NCI-H1048 (cell line): ENCODE results near the gene CRISP1.
A peak's percentile ranks its signal among the peaks of the same experiment; 100 is the strongest.
"Not testable (repeated sequence)": the region's sequence is repeated elsewhere in the genome, so short reads cannot be mapped to it uniquely, and the experiment has no call there.

Experiments used
- DNase-seq: peaks from one replicate; lab custom pipeline; 2025; lab: John Stamatoyannopoulos, UW

Gene CRISP1, protein sequence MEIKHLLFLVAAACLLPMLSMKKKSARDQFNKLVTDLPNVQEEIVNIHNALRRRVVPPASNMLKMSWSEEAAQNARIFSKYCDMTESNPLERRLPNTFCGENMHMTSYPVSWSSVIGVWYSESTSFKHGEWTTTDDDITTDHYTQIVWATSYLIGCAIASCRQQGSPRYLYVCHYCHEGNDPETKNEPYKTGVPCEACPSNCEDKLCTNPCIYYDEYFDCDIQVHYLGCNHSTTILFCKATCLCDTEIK

GRCh38 chr6:49866485-49866943, at the start of gene CRISP1:
Gene CRISP1 (minus strand): TSS chr6:49866535. CDS start chr6:49857400, 9,135 bp downstream.
- no peak for DNase-seq

- DNase-seq, result no peak
Measured at GRCh38 chr6:49915035-49915434, 48.7 kb upstream of the CRISP1 start.

- no peak for DNase-seq
Measured at GRCh38 chr6:49913636-49914375, 47.5 kb upstream of the CRISP1 start.

DNA sequence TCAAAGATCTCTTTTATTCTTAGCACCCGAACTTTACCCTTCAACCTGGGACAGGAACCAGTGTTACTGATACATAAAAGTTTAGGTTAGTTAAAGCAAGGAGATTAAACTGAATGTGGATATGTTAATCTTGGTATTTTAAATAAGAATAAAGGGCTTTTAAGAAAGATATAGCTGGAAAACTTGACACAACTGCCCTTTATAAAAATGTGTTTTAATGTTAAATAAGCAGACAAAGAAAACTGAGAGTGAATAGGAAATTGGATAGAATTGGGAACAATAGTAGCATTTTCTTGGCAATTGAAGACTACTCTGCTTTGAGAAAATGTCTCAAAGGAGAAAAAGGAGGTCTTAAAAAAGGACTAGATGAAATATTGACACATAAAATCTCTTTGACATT, 45.9 kb upstream of the CRISP1 start:
- DNase-seq, result no peak

DNA sequence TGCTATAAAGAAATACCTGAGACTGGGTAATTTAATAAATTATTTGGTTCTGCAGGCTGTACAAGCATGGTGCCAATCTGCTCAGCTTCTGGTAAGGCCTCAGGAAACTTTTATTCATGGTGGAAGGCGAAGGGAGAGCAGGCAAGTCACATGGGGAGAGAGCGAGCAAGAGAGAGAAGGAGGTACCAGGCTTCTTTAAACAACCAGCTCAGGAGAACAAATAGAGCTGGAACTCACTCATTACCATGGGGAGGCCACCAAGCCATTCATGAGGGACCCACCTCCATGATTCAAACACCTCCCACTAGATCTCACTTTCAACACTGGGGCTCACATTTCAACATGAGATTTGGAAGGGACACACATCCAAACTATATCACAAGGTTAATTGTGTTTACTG, 44.9 kb upstream of the CRISP1 start:
- DNase-seq, result no peak

- no peak for DNase-seq
Measured at GRCh38 chr6:49909563-49909962, 43.2 kb upstream of the CRISP1 start.

DNA sequence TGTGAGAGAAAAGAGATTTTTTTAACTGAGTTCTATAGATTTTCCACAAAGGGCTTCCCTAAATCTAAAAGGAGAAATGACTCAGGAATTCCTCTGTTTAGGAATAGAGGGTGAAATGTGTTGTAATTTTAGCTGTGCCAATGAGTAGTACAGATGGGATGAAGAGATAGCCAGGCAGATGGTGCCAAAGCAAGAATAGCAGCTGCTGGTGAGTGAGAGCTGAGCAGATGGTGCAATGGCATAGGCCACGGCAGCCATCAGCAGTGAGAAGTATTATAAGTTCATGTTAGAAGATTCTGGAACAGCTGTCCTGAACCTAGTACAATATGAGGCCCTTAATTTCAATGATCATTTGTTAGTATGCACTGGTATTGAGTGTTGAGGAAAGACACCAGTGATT, 40.2 kb upstream of the CRISP1 start:
- no peak for DNase-seq

DNA sequence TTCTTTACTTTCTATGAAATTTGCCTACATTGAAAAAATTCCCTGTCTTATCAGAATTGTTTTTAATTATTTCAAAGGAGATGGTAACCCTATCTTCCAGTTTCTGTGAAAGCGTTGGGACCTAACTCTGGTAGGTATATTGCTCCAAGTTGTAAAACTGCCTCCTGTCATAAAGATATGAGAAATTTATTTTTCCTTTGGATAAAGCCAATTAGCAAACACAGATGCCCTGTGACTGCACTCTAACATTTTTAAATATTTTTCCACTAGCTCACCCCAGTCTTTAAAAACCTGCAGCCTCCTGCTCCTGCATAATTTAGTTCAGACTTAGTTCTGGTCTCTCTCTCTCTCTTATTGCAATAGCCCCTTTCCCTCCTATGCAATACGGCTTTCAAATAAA, 39.0 kb upstream of the CRISP1 start:
- no peak for DNase-seq

- no peak for DNase-seq
Measured at GRCh38 chr6:49902856-49903255, 36.5 kb upstream of the CRISP1 start.

DNA sequence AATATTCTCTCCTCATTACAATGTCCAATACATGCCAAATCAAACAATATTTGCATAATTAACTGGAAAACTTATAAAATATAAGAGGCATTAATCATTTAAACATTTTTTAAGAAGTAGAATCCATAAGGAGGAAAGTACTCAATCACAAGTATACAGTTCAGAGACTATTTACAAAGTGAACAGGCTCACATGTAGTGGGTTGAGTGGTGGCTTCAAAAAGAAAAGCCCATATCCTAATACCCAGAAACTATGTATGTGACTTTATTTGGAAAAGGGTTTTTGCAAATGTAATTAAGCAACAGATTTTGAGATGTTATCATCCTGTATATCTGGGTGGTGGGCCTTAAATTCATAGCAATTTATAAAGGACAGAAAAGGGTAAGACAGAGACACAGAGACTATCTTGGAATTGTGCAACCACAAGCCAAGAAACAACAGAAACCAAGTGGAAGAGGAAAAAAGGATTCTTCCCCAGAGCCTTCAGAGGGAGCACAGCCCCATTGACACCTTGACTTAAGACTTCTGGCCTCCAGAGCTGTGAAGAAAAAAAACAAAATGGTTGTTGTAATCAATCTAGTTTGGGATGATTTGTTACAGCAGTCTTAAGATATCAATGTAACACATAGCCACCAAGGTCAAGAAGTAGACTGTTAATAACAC, 32.7 kb upstream of the CRISP1 start:
- DNase-seq, result no peak

GRCh38 chr6:49895553-49895952, 29.2 kb upstream of the CRISP1 start:
- not testable (repeated sequence) for DNase-seq

GRCh38 chr6:49892280-49892679, 25.9 kb upstream of the CRISP1 start:
- DNase-seq, result no peak

- no peak for DNase-seq
Measured at GRCh38 chr6:49890988-49891387, 24.7 kb upstream of the CRISP1 start.

DNA sequence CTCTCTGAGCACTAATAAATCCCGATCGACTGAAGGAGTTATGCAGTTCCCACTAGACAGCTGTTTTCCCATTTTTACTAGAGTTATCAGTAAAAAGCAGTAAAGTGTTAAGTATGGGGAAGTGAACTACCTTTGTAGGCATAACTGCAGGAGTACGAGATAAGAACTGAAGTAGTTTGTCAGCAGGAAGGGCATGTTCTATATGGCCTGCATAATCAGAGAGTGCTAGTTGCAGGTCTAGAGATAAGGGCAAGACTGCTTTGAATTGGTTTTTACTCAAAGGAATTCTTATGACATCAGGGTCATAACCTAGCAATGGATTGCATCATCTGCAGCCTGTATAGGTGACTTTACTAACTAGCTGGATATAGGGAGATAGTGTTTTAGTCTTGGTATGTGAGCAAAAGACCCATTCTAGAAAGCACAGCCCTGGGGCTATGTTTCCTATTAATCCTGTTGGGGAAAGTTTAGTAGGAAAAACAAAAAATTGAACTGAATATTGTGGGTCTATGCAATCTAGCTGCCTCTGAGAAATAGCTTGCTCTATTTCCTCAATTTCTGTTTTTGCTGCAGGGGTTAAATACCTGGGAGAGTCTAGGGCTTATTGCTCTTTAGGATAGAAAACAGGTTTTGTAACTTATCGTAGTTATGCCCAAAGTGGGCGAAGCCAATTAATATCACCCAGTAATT, 22.6 kb upstream of the CRISP1 start:
- DNase-seq, result no peak

DNA sequence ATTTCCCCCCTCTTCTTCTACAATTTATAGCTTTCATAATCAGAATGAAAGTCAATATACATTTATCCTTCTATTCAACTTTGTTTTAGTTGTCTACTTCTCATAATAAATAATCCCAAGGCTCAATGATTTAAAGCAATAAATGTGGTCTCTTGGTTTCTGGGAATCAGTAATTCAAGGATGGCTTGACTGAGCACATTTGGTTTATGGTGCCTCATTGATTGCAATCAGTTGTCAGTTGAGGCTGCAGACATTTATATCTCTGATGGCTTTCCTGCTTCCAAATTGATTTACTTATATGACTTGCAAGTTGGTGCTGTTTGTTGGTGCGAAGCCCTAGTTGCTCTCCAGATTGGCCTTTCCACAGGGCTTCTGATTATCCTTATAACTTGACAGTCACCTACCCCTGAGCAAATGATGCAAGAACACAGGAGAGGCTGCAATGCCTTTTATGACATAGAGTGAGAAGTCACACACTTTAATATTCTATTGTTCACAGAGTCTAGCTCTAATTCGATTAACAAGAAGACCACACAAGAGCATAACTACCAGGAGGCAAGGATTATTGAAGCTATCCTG, 2.7 kb upstream of the CRISP1 start:
- DNase-seq, result no peak

DNA sequence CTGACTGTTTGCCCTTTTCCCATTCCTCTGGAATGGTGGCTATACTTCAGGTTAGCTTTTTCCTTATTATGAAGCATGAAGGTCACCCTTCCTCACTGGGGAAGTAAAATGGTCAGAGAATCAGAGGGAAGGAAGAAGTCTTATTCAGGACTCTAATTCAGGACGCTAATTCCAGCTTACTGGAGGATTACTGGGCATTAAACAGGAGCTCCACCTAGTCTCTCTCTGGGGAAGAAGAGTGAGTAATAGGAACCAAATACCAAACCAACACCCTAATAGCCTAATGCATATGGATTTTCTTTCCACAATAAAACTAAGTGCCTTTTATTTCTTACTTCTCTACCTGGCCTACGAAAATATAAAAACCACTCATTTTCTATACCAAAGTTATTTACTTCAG, 10.1 kb downstream of the CRISP1 start:
- no peak for DNase-seq

DNA sequence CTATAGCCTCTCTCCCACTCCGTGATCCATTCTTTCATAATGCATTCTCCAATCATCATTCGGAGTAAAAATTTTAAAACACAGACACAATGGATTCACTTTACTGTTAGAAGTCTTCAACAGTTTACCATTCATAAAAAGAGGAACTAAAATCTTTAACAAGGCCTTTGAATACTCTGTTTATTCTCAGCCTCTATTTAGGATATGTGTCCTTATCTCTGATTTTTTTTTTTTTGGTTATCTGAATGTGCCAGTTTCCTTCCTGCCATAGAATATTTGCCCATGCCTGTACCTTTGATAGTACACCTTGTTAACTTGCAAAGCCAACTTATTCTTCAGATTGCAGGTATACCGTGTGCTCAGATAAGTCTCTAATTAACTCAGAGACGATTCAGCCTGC, 11.1 kb downstream of the CRISP1 start:
- DNase-seq, result no peak

DNA sequence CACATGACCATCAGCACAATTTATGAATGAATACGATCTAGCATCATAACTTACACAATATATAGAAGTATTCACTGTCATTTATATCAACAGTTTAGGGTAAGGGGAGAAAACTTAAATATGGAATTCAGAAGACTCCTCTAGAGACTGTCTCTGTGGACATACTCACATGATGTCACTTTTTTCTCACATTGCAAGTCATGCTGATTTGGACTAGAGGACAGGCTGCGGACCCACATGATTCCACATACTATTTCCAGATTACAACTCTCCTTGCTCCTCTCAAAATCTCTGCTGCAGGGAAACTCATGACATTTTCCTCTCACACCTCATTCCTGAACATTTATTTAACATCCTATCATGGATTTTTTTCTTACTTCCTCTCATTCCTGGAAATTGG, 13.4 kb downstream of the CRISP1 start:
- DNase-seq, result no peak

- DNase-seq, result peak; percentile 2
Measured at GRCh38 chr6:49849213-49849907, 17.0 kb downstream of the CRISP1 start.

- DNase-seq, result no peak
Measured at GRCh38 chr6:49847673-49848072, 18.7 kb downstream of the CRISP1 start.

DNA sequence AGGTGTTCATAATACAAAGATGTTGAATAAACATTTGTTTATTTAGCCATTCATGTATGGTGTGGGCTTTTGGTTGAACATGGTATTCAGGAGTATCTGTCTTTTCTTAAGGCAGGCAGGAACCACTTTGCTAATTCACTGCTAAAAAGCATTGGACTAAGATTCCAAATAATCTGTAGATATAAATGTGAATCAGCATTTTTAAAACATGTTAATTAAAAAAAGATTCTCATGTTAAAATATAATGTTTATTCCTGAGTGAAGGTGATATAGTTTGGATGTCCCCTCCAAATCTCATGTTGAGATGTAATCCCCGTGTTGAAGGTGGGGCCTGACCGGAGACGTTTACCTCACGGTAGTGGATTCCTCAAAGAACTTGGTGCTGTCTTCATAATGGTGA, 19.3 kb downstream of the CRISP1 start:
- DNase-seq, result no peak

DNA sequence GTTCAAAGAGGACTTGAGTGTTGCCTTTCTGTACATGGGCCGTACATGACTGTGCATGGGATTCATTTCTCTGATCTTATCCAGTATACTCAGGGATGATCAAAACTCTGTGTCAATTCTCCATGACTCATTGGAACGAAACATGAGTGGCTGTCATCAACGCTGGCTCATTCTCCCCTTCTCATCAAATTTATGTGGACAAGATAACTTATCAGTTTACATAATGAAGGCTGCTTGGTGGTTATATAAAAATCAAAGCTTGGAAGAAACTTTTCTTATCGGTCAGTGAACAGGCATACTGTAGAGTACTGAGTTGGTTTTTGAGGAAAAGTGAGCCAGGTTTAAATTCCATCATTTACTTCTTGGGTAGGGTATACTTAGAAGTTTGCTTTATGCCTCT, 24.9 kb downstream of the CRISP1 start:
- no peak for DNase-seq
